Gastroesophageal sphincter (tissue), 4 donors: ENCODE data around the gene AGPAT4. TPM values are rescaled to one million over a fixed set of nuclear protein-coding genes. Genes with fewer than 3 reads are reported as not detected.

ENCODE experiments used
- ATAC-seq: fragments of 150-250 bp; one replicate; pipeline ENCODE4 v1.9.1; 2016; ENCODE audit warnings: mild to moderate bottlenecking, moderate library complexity
- H3K27ac ChIP-seq, 4 donors: fragments of 200-600 bp; sonication (generic) in 3 of 4; 1 replicate in 3 of 4; 2 replicates in 1 of 4; pipeline ENCODE4 v1.5.1; 2016 to 2019
- H3K27me3 ChIP-seq: fragments of 200-600 bp; sonication (generic); one replicate; pipeline ENCODE4 v1.5.1; 2019
- H3K36me3 ChIP-seq, 2 donors: fragments of 200-600 bp; sonication (generic); one replicate each; pipeline ENCODE4 v1.5.1; 2019; ENCODE audit warnings: control low read depth in 1 of 2
- H3K4me1 ChIP-seq, 3 donors: fragments of 200-600 bp; sonication (generic); 1 replicate in 2 of 3; 2 replicates in 1 of 3; pipeline ENCODE4 v1.5.1; 2016 to 2019; ENCODE audit warnings: control low read depth in 2 of 3
- H3K4me3 ChIP-seq, 2 donors: fragments of 200-600 bp; sonication (generic); one replicate each; pipeline ENCODE4 v1.5.1; 2019; ENCODE audit warnings: mild to moderate bottlenecking in 1 of 2, moderate library complexity in 1 of 2
- H3K9me3 ChIP-seq, 3 donors: fragments of 200-600 bp; sonication (generic); one replicate each; pipeline ENCODE4 v1.5.1; 2017 to 2019; ENCODE audit warnings: control low read depth in 2 of 3
- CTCF ChIP-seq, 4 experiments: fragments of 200-600 bp in 2 of 4; fragments of 450-650 bp in 2 of 4; sonication (generic) in 1 of 4; IDR thresholded peaks; one replicate each; pipeline ENCODE4 v1.5.1; 2017 to 2019; ENCODE audit warnings: antibody characterized with exemption in 4 of 4, mild to moderate bottlenecking in 2 of 4, moderate library complexity in 2 of 4
- EP300 ChIP-seq: sonication (generic); formaldehyde crosslinking; IDR thresholded peaks from one replicate; pipeline ENCODE4 v1.6.1; 2017; ENCODE audit warnings: antibody characterized with exemption, mild to moderate bottlenecking
- POLR2A ChIP-seq, 2 donors: fragments of 450-650 bp; IDR thresholded peaks; one replicate each; pipeline ENCODE4 v1.6.1; 2017; ENCODE audit warnings: antibody characterized with exemption in 2 of 2, mild to moderate bottlenecking in 2 of 2, moderate library complexity in 1 of 2
- POLR2AphosphoS5 ChIP-seq: sonication (generic); formaldehyde crosslinking; IDR thresholded peaks from one replicate; pipeline ENCODE4 v1.6.1; 2017; ENCODE audit warnings: antibody characterized with exemption
- WGBS, 2 donors: methylation state at CpG; one replicate each; pipeline ENCODE4 v1.1.5; 2018; ENCODE audit warnings: low coverage in 1 of 2; 5-methylcytosine and 5-hydroxymethylcytosine counted together
- total RNA-seq, 4 donors: library from RNA; depleted of rRNA; stranded (reverse); fragments of >200 nt; gene quantifications; one replicate each; pipeline ENCODE4 v1.1.0, GENCODE V29; 2016

The AGPAT4 gene
- total RNA-seq, 4 donors from 2014 or later: 7.2 to 10.8 (median 9.1) TPM

DNA sequence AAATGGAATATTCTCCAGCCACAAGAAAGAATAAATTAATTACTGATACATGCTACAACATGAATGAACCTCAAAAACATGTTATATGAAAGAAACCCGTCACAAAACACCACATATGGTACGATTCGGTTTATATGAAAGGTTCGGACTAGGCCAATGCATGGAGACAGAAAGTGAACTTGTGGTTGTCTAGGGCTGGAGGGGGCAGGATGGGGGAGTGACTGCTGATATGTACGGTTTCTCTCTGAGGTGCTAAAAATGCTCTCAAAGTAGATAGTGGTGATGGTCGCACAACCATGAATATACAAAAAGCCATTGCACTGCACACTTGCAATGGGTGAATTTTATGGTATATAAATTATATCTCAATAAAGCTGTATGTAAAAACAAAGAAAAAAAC is 18.3 kb downstream of the AGPAT4 start:
- H3K27me3 ChIP-seq: no peaks in the 10 kb centered on the region
- no peak for ATAC-seq
- H3K4me3 ChIP-seq: no peak overlapping the region
- no peak overlapping the region for H3K27ac ChIP-seq
- peaks cover 0 to 24% (median 0%) of the 10 kb centered on the region in 3 donors for H3K4me1 ChIP-seq
- TF ChIP-seq POLR2A (IDR thresholded peaks at IDR 0.05) (no peak), EP300 (no peak), POLR2AphosphoS5 (no peak), CTCF (IDR thresholded peaks at IDR 0.05) (no peak)
- no peaks in the 10 kb centered on the region for H3K9me3 ChIP-seq
- H3K36me3 ChIP-seq: peaks cover 0 to 5% of the 10 kb centered on the region in 2 donors
- 86 to 89% methylated on average over 4 to 6 of the region's 6 CpGs for WGBS, 2 donors

DNA sequence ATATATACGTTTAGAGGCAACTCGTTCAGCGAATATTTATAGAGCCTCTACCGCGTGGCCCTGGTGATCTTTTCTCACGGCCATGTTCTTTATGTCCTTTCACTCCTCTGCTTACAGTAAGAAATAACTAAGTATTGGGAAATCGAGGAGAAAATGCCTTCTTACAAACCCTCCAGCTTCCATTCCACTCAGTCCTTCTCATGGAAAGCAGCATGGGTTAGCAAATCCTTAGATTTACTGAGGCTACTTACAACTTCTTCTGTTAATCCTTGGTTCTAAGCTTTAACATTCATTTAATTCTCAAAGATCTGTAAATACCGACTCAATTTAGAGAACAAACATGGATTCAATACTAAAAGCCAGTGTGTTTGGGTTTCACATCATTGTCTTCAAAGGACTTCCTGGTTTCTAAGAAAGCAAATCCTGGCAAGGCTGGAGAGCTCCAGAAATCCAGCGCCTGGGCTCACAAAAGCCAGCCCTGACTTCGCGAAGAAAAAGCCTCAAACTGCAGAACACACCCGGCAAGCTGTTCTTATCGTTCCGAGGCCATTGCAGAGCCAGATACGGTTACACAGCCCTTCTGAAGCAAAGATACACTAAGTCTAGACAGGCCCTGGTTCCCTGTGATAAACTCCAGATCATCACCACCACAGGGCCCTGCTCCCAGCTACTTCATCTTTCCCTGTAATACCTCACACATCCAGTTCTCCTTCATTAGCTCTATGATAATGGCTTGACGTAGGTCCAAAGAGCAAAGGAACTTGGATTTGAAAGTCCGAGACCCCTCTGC is 19.2 kb downstream of the AGPAT4 start:
- ATAC-seq: no peak
- TF ChIP-seq POLR2AphosphoS5: no peak
- no peak for TF ChIP-seq CTCF (IDR thresholded peaks at IDR 0.05)
- no peak for TF ChIP-seq EP300
- TF ChIP-seq POLR2A (IDR thresholded peaks at IDR 0.05): no peak
- Histone ChIP-seq H3K4me3 (no peak overlapping the region), H3K9me3 (no peaks in the 10 kb centered on the region), H3K27me3 (no peaks in the 10 kb centered on the region), H3K4me1 (peaks cover 0 to 24% (median 0%) of the 10 kb centered on the region in 3 donors), H3K27ac (no peak overlapping the region), H3K36me3 (peaks cover 0 to 5% of the 10 kb centered on the region in 2 donors)
- 71 to 72% methylated on average over 12 to 17 of the region's 17 CpGs for WGBS, 2 donors

DNA sequence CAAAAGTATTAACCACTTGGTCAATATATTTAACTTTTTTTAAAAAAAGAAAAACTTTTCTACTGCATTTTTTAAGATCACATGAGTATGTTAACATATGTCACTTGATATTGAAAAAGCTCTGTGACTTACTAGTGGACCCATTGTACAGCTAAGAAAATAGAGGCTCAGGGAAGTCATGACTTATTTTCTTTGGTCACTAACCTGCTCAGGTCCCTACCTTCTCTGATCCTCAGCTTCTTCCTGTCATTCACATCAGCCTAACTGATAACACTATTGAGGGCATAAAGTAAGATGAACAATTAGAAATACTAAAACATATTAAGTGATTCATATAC is 19.8 kb downstream of the AGPAT4 start:
- H3K36me3 ChIP-seq: peaks cover 0 to 5% of the 10 kb centered on the region in 2 donors
- no peak for ATAC-seq
- H3K27me3 ChIP-seq: no peaks in the 10 kb centered on the region
- no peak for TF ChIP-seq CTCF (IDR thresholded peaks at IDR 0.05)
- no peak for TF ChIP-seq POLR2A (IDR thresholded peaks at IDR 0.05)
- TF ChIP-seq EP300: no peak
- peaks cover 0 to 24% (median 0%) of the 10 kb centered on the region in 3 donors for H3K4me1 ChIP-seq
- H3K9me3 ChIP-seq: no peaks in the 10 kb centered on the region
- no peak overlapping the region for H3K4me3 ChIP-seq
- no peak overlapping the region for H3K27ac ChIP-seq

- no peak for TF ChIP-seq CTCF (IDR thresholded peaks at IDR 0.05)
- TF ChIP-seq EP300: no peak
- TF ChIP-seq POLR2AphosphoS5: no peak
- no peak for TF ChIP-seq POLR2A (IDR thresholded peaks at IDR 0.05)
- peaks cover 0 to 8% (median 0%) of the 10 kb centered on the region in 3 donors for H3K4me1 ChIP-seq
- no peaks in the 10 kb centered on the region for H3K9me3 ChIP-seq
- H3K36me3 ChIP-seq: peaks cover 0 to 5% of the 10 kb centered on the region in 2 donors
- ATAC-seq: no peak
- no peak overlapping the region for H3K27ac ChIP-seq
- 82 to 98% methylated on average over 6 to 8 of the region's 8 CpGs for WGBS, 2 donors
- H3K4me3 ChIP-seq: no peak overlapping the region
- H3K27me3 ChIP-seq: no peaks in the 10 kb centered on the region
These were observed 22.5 kb downstream of the AGPAT4 start for GRCh38 chr6:161251345-161251744.

GRCh38 chr6:161249327-161249726 is 24.5 kb downstream of the AGPAT4 start:
- Histone ChIP-seq H3K27ac (no peak overlapping the region), H3K36me3 (peaks cover 0 to 11% of the 10 kb centered on the region in 2 donors), H3K27me3 (no peaks in the 10 kb centered on the region), H3K4me1 (peaks cover 0 to under 1% (median 0%) of the 10 kb centered on the region in 3 donors), H3K9me3 (no peaks in the 10 kb centered on the region), H3K4me3 (no peak overlapping the region)
- 73 to 100% methylated on average over 1 of the region's 1 CpG for WGBS, 2 donors
- TF ChIP-seq CTCF (IDR thresholded peaks at IDR 0.05): no peak
- no peak for TF ChIP-seq POLR2A (IDR thresholded peaks at IDR 0.05)
- no peak for TF ChIP-seq EP300
- no peak for TF ChIP-seq POLR2AphosphoS5
- no peak for ATAC-seq
